Medulla oblongata (tissue), 1 donor: ENCODE data around the gene SEC63.
A peak's percentile ranks its signal among the peaks of the same experiment; 100 is the strongest.
"Not testable (repeated sequence)": the region's sequence is repeated elsewhere in the genome, so short reads cannot be mapped to it uniquely, and the experiment has no call there.

Source experiments
- DNase-seq: peaks from one replicate; pipeline ENCODE4 v3.0.0-alpha.2; 2015; ENCODE audit errors: extremely low spot score

SEC63 gene

GRCh38 chr6:107957909-107958688 lies at the start of gene SEC63:
Gene SEC63 (minus strand): TSS chr6:107958208. CDS start chr6:107958009, 199 bp downstream.
- DNase-seq: peak; percentile 98

GRCh38 chr6:108005961-108006360 lies 48.0 kb upstream of the SEC63 start:
- no peak for DNase-seq

GRCh38 chr6:108004861-108005260 lies 46.9 kb upstream of the SEC63 start:
- DNase-seq: no peak

GRCh38 chr6:108002365-108003221 lies 44.6 kb upstream of the SEC63 start:
- peak; percentile 90 for DNase-seq

- no peak for DNase-seq
Observed at GRCh38 chr6:108001696-108002231, 43.8 kb upstream of the SEC63 start.

- not testable (repeated sequence) for DNase-seq
Observed at GRCh38 chr6:108000259-108000658, 42.3 kb upstream of the SEC63 start.

GRCh38 chr6:107999341-107999740 lies 41.3 kb upstream of the SEC63 start:
- DNase-seq: no peak

GRCh38 chr6:107991772-107992550 lies 34.0 kb upstream of the SEC63 start:
- DNase-seq: no peak

GRCh38 chr6:107991061-107991460 lies 33.1 kb upstream of the SEC63 start:
- no peak for DNase-seq

GRCh38 chr6:107990587-107990986 lies 32.6 kb upstream of the SEC63 start:
- not testable (repeated sequence) for DNase-seq

GRCh38 chr6:107989166-107990094 lies 31.4 kb upstream of the SEC63 start:
- DNase-seq: no peak

GRCh38 chr6:107988570-107988969 lies 30.6 kb upstream of the SEC63 start:
- no peak for DNase-seq

GRCh38 chr6:107987805-107988204 lies 29.8 kb upstream of the SEC63 start:
- DNase-seq: no peak

GRCh38 chr6:107985701-107986100 lies 27.7 kb upstream of the SEC63 start:
- DNase-seq: no peak

GRCh38 chr6:107983811-107984210 lies 25.8 kb upstream of the SEC63 start:
- no peak for DNase-seq

- DNase-seq: no peak
Observed at GRCh38 chr6:107982486-107982885, 24.5 kb upstream of the SEC63 start.

- DNase-seq: no peak
Observed at GRCh38 chr6:107981695-107982094, 23.7 kb upstream of the SEC63 start.

- peak; percentile 57 for DNase-seq
Observed at GRCh38 chr6:107977283-107977682, 19.3 kb upstream of the SEC63 start.

GRCh38 chr6:107976155-107976783 lies 18.3 kb upstream of the SEC63 start:
- no peak for DNase-seq

- no peak for DNase-seq
Observed at GRCh38 chr6:107973594-107973993, 15.6 kb upstream of the SEC63 start.
